ENCODE data around the gene CEP70.

- TF ChIP-seq NFYB (IDR thresholded peaks at IDR 0.05; ENCODE audit: insufficient read depth, low read depth, low read length) (no peak), SP1 (IDR thresholded peaks at IDR 0.05; ENCODE audit: low read depth, low read length) (no peak), NBN (IDR thresholded peaks at IDR 0.05) (no peak), CTCF (IDR thresholded peaks at IDR 0.05 in 2 of 3, conservative IDR thresholded peaks at IDR 0.05 in 1 of 3; ENCODE audit: control insufficient read depth in 2 of 3, extremely low read depth in 1 of 3, insufficient read depth in 1 of 3, low read depth in 3 of 3, low read length in 3 of 3) (no peak), NRF1 (conservative IDR thresholded peaks at IDR 0.05; ENCODE audit: low read depth, low read length) (no peak), MTA2 (IDR thresholded peaks at IDR 0.05; ENCODE audit: low read depth) (no peak), ZNF384 (IDR thresholded peaks at IDR 0.05; ENCODE audit: borderline replicate concordance, low read depth, low read length) (no peak), HDAC2 (IDR thresholded peaks at IDR 0.05) (no peak), BHLHE40 (IDR thresholded peaks at IDR 0.05; ENCODE audit: borderline replicate concordance in 1 of 2, low read depth in 2 of 2, low read length in 1 of 2) (no peak)
These were observed 441 bp downstream of the CEP70 start for GRCh38 chr3:138593488-138594149.

Measured in GM12878 (cell line).